Neural cell (in vitro differentiated cells): ENCODE results near the gene APOC4.

Source experiments
- CTCF ChIP-seq: fragments of 450-650 bp; IDR thresholded peaks from 2 replicates; pipeline ENCODE4 v1.5.1; 2014; ENCODE audit warnings: antibody characterized with exemption, mild to moderate bottlenecking, moderate library complexity; ENCODE audit not compliant: poor library complexity, severe bottlenecking
- EP300 ChIP-seq: fragments of 450-650 bp; conservative IDR thresholded peaks from 2 replicates; pipeline ENCODE4 v1.6.1; 2014; ENCODE audit warnings: antibody characterized with exemption, mild to moderate bottlenecking, moderate library complexity; ENCODE audit not compliant: poor library complexity, severe bottlenecking
- EZH2 ChIP-seq: fragments of 200-600, 300-800 bp; shearing (Covaris generic), sonication (generic); IDR thresholded peaks from 2 replicates; pipeline ENCODE4 v1.6.1; 2014; ENCODE audit warnings: antibody characterized with exemption, low read length, borderline replicate concordance, mild to moderate bottlenecking; ENCODE audit not compliant: insufficient read depth, poor library complexity, severe bottlenecking
- MXI1 ChIP-seq: fragments of 450-650 bp; conservative IDR thresholded peaks from 2 replicates; pipeline ENCODE4 v1.6.1; 2014; ENCODE audit warnings: antibody characterized with exemption, mild to moderate bottlenecking; ENCODE audit not compliant: poor library complexity, severe bottlenecking
- POLR2AphosphoS5 ChIP-seq: IDR thresholded peaks from 2 replicates; pipeline ENCODE4 v1.6.1; 2012
- RAD21 ChIP-seq: fragments of 450-650 bp; conservative IDR thresholded peaks from 2 replicates; pipeline ENCODE4 v1.6.1; 2014; ENCODE audit warnings: antibody characterized with exemption, mild to moderate bottlenecking, moderate library complexity
- REST ChIP-seq: IDR thresholded peaks from 2 replicates; pipeline ENCODE4 v1.6.1; 2012; ENCODE audit warnings: borderline replicate concordance
- SMC3 ChIP-seq: fragments of 450-650 bp; conservative IDR thresholded peaks from 2 replicates; pipeline ENCODE4 v1.6.1; 2014; ENCODE audit warnings: antibody characterized with exemption, mild to moderate bottlenecking, moderate library complexity; ENCODE audit not compliant: poor library complexity
- TAF1 ChIP-seq: IDR thresholded peaks from 2 replicates; pipeline ENCODE4 v1.6.1; 2012; ENCODE audit warnings: low read depth

- TF ChIP-seq CTCF (no peak), TAF1 (no peak), POLR2AphosphoS5 (no peak), EP300 (no peak), EZH2 (no peak), RAD21 (no peak), REST (no peak), SMC3 (no peak), MXI1 (no peak)
Measured at GRCh38 chr19:44939668-44940067, 2.4 kb upstream of the APOC4 start.
